ENCODE data around the gene NEDD4.
"Not testable (repeated sequence)": the region's sequence is repeated elsewhere in the genome, so short reads cannot be mapped to it uniquely, and the experiment has no call there.

NEDD4 gene

DNA sequence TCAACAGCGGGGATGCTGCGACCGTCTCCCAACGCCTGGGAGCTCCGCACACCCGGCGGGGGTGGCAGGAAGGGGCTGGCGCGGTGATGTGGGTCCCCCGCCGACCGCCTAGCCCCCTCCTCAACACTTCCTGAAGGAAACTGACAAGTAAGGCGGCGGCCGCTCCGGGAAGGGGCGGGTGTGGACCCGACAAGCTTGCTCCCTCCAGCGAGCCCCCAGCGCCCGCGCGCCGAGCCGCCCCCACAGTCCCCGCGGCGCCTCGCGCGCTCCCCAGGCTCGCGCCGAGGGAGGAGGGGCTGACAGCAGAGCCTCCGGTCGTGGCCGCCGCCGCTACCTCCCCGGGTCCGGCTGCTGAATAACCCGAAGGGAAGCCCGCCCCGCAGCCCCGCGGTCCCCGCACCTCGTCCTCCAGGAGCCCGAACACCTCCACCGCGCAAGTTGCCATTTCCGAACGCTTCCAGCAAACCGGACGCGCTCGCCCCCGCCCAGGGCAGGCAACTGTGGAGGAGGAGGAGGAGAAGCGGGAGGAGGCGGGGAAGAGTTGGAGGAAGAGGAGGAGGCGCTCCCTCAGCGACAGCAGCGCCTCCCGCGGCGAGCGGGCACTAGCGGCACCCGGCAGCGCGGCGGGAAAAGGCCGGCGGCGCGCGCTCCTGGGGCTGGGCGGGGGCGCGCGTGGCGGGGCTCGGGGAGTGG, at the start of gene NEDD4:
Gene NEDD4, minus strand, starts transcription at position 502 of the 693 bp plus-strand sequence. Its CDS starts 57 bp downstream, at position 445.
- DNase-seq: peak; percentile 88

DNA sequence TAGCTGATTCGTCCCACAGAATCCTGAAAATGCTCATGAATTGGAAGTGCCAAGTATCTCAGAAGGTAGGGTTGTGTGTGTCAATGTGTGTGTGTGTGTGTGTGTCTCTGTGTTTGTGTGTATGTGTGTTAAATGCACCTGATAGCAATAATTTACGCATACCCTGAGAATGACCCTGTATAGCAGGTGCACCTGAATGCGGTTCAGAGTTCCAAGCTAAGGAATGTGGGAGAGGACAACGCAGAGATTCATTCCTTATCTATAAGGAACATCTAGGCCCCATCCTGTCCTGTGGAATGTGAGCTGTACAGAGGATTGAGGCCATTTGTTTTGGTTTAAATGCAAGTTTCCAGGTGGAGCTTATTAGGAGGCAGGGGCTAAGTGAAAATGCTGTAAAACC, 49.1 kb upstream of the NEDD4 start:
- no peak for DNase-seq

GRCh38 chr15:56042031-56042430, 48.6 kb upstream of the NEDD4 start:
- DNase-seq: no peak

DNA sequence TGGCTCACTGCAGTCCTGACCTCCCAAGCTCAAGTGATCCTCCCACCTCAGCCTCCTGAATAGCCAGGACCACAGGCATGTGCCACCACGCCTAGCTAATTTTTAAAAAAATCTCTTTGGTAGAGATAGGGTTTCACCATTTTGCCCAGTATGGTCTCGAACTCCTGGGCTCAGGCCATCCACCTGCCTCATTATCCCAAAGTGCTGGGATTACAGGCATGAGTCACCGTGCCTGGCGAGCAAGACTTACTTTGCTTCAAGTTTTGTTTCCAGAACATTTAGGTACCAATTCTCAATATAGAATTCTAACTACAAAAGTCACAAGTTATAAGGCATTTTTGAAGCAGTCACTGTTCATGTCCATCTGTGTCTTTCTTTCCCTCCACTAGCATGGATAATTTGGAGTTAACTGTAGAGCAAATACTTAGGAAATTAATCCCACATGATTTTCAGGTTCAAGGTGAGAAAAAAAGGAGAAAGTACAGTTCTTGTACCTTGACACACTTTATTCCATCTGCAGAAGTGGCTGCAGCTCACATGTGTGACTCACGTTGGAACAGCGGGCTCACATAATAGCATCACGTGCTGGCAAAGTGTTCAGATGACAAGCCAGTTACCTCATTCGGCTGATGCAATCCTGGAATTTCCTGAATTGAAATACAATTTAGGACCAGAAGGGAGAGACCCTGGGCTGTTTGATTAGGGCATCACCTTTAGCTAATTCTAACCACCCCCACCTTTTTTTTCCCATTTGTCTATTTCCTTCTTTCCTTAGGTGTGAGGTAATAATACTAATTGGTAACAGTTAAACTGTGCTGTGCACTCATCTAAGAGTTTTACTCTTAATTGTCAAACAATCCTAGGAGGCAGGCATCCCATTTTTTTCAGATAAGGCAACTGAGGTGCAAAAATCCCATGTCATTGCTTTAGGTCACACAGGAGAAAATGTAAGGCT, 46.9 kb upstream of the NEDD4 start:
- peak; percentile 40 for DNase-seq

DNA sequence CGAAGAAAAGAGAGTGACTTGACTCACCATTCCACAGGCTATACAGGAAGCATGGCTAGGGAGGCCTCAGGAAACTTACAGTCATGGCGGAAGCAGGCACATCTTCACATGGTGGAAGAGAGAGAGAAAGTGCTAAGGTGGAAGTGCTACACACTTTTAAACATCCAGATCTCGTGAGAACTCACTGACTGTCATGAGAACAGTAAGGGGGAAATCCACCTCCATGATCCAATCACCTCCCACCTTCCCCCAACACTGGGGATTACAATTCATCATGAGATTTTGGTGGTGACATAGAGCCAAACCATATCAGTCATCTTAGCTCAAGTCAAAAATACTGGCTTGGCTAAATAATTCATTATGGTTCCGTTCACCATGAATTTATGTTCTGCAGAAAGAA, 45.3 kb upstream of the NEDD4 start:
- no peak for DNase-seq

GRCh38 chr15:56038015-56038414, 44.6 kb upstream of the NEDD4 start:
- peak; percentile 10 for DNase-seq

DNA sequence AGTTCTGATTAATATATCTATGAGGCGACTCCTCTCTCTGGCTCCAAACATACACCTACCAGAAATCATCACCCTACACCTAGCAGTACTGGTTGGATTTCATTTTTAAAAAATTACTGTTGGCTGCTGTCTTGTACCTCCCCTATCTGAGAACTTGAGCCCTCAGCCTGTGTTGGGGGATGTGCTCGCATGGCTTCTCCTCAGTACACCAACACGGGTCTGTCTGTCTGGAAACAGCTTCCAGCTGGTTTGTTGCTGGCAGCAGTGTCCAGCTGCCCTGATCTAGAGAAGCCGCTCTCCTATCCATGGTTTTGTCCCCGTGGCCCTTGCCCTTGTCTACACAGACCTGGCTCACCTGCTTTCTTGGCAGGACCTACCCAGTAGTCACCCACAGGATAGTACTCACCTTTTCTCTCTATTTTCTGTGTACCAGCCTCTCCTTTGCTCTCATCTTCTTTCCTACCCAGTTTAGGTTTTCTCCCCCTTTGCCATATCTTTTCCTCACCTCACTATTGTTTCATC, 43.2 kb upstream of the NEDD4 start:
- no peak for DNase-seq

DNA sequence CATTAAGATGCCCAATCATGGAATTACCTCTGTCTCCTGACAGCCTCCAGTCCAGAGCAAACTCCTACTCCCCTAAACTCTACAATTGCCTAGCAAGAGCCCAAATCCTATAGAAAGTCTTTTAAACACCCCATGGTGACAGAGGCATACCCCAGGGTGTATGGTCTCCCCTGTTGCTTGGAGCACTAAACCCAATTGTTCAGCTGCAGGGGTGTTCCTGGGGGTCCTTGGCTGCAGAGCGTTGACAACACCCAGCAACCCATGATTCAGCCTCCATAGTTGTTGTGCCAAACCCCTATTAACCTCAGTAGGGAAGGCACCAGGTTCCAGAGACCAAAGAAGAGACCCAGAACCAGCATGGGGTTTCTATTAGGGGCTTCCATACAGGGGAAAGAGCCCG, 41.8 kb upstream of the NEDD4 start:
- DNase-seq: no peak

DNA sequence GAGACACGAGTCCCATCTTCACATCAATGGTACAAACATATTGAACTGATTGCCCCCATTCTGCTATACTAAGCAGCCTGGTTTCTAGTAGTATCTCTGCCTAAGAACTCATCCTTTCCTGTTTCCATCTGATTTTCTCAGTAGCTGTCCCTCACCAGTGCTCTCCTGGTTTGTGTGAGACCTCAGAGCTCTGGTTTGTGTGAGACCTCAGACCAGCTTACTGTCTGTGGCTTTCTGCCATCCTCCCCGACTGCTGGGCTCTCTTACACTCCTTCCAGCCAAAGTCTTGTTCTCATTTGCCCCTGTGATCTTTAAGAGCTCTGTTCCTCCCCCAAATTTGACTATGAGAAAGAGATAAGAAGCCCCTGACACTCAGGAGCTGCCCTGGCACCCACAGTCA, 41.1 kb upstream of the NEDD4 start:
- DNase-seq: no peak

- DNase-seq: no peak
Measured at GRCh38 chr15:56032373-56032772, 39.0 kb upstream of the NEDD4 start.

GRCh38 chr15:56031836-56032235, 38.4 kb upstream of the NEDD4 start:
- no peak for DNase-seq

GRCh38 chr15:56031402-56031801, 38.0 kb upstream of the NEDD4 start:
- DNase-seq: no peak

DNA sequence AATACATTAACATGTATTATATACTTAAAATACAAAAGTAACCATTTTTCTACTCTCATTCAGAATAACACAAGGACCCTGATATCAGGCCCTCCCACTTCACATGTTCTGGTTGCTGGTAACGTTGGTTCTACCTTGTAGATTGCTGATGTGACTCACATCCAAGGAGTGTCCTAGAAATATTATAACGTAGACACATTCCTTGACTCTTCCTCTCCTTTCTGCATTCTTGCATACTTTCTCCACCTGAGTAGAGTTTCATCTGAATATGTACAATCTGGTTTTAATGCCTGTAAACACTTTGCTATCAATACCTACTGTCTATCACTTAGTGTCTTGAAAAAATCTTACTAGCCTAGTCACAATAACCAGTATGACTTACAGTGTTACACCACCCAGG, 35.0 kb upstream of the NEDD4 start:
- DNase-seq: no peak

GRCh38 chr15:56023160-56023559, 29.7 kb upstream of the NEDD4 start:
- not testable (repeated sequence) for DNase-seq

GRCh38 chr15:56019819-56020486, 26.5 kb upstream of the NEDD4 start:
- no peak for DNase-seq

DNA sequence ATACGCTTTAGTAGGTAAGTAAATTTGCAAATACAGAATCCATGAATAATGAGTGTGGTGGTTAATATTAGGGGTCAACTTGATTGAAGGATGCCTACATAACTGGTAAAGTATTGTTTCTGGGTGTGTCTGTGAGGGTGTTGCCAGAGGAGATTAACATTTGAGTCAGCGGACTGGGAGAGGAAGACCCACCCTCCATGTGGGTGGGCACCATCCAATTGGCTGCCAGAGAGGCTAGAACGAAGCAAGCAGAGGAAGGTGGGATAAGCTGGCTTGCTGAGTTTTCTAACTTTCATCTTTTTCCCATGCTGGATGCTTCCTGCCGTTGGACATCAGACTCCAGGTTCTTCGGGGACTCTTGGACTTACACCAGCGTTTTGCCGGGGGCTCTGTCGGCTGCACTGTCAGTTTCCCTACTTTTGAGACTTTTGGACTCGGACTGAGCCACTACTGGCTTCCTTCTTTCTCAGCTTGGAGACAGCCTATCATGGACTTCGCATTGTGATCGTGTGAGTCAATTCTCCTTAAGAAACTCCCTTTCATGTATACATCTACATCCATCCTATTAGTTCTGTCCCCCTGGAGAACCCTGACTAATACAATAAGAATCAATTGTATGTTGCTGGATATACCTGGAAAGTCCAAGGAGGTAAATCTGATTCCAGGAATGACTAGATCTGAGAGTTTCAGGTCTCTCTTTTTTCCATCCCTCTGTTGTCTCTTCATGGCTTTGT, 25.8 kb upstream of the NEDD4 start:
- no peak for DNase-seq

- DNase-seq: no peak
Measured at GRCh38 chr15:56017920-56018319, 24.5 kb upstream of the NEDD4 start.

- DNase-seq: no peak
Measured at GRCh38 chr15:56017511-56017910, 24.1 kb upstream of the NEDD4 start.

GRCh38 chr15:56016281-56016680, 22.9 kb upstream of the NEDD4 start:
- DNase-seq: no peak

DNA sequence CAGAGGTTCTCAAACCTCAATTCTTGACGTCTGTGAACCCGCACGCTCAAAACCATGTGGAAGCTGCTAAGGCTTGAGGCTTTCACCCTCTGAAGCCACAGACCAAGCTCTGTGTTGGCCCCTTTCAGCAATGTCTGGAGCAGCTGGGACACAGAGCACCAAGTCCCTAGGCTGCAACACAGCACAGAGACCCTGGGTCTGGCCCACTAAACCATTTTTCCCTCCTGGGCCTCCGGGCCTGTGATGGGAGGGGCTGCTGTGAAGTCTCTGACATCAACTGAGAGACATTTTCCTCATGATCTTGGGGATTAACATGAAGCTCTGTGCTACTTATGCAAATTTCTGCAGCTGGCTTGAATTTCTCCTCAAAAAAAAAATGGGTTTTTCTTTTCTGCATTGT, 21.3 kb upstream of the NEDD4 start:
- no peak for DNase-seq

DNA sequence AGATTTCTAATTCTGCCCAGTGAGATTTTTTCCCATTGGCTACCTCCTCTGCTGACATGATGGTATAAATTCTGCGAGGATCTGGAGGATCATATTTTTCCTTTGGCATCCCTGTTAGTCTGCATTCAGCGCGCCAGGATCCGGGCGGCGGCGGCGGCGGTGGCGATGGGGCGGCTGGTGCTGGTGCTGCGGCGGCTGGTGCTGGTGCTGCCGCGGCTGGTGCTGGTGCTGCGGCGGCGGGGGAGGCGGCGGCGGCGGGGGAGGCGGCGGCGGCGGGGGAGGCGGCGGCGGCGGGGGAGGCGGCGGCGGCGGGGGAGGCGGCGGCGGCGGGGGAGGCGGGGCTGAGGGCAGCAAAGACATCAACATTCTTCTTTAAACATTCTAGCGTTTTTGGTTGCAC, 13.6 kb upstream of the NEDD4 start:
- DNase-seq: peak; percentile 12

GRCh38 chr15:56006371-56006770, 13.0 kb upstream of the NEDD4 start:
- not testable (repeated sequence) for DNase-seq

DNA sequence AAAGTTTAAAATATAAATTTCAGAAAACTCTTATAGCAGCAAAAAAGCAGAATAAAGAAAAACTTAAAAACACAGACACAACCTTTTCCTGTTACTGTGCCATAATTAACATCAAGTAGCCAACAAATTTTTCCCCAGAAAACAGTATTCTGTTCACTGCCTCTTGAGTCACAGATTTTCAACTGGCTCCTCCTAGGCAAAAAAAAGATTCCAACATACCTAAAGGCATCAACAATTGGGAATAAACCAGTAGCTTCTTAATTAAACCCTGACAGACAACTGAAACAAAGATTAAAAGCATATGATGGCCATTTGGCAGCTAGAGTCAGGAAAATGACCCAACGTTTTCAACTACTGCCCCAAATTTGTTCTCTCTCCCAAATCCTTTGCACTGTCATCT, 10.9 kb upstream of the NEDD4 start:
- DNase-seq: not testable (repeated sequence)

All from stimulated activated CD4-positive, alpha-beta T cell treated with anti-CD3 and anti-CD28 coated beads, Interleukin-15, amount 100 ng/mL, for 24 hours (primary cell).